K562 (cell line): ENCODE results near the gene C2orf72.

ENCODE experiments used
- CEBPB ChIP-seq: fragments of 450-650 bp; IDR thresholded peaks from 2 replicates; pipeline ENCODE4 v1.6.1; 2016; ENCODE audit warnings: missing genetic modification characterization, missing compliant biosample characterization
- HDAC3 ChIP-seq: fragments of 450-650 bp; IDR thresholded peaks from 2 replicates; pipeline ENCODE4 v1.6.1; 2018; ENCODE audit warnings: borderline replicate concordance, mild to moderate bottlenecking, moderate library complexity; ENCODE audit not compliant: partially characterized antibody
- MAFK ChIP-seq: IDR thresholded peaks from 2 replicates; pipeline ENCODE4 v1.6.1; 2011; ENCODE audit warnings: low read length, improper control_type of control experiment
- NCOR1 ChIP-seq: fragments of 450-650 bp; IDR thresholded peaks from 2 replicates; pipeline ENCODE4 v1.6.1; 2016; ENCODE audit warnings: mild to moderate bottlenecking, moderate library complexity
- POLR2A ChIP-seq: fragments of 450-650 bp; conservative IDR thresholded peaks from 2 replicates; pipeline ENCODE4 v1.6.1; 2016
- POLR2AphosphoS5 ChIP-seq: IDR thresholded peaks from 2 replicates; pipeline ENCODE4 v1.6.1; 2011; ENCODE audit warnings: mild to moderate bottlenecking, low read depth, low read length, moderate library complexity; ENCODE audit not compliant: control insufficient read depth, insufficient read depth
- ZBED1 ChIP-seq: IDR thresholded peaks from 2 replicates; pipeline ENCODE4 v1.6.1; 2014
- TF ChIP-seq, protein P1 (sequence below), 3 experiments: IDR thresholded peaks in 2 of 3; conservative IDR thresholded peaks in 1 of 3; 2 replicates each; pipeline ENCODE4 v1.5.1; 2011 to 2012; ENCODE audit warnings: low read length in 3 of 3, mild to moderate bottlenecking in 3 of 3, control low read depth in 2 of 3, improper control_type of control experiment in 1 of 3, inconsistent platforms in 1 of 3, low read depth in 1 of 3, mixed read lengths in 1 of 3, moderate library complexity in 1 of 3; ENCODE audit not compliant: insufficient read depth in 2 of 3
- TF ChIP-seq, protein P2 (sequence below): sonication (generic); formaldehyde crosslinking; IDR thresholded peaks from 2 replicates; pipeline ENCODE4 v1.8.0; 2023; ENCODE audit warnings: mild to moderate bottlenecking, missing genetic modification reagents
- TF ChIP-seq, protein P3 (sequence below): sonication (generic); formaldehyde crosslinking; IDR thresholded peaks from 2 replicates; pipeline ENCODE4 v1.8.0; 2022; ENCODE audit warnings: mild to moderate bottlenecking, missing genetic modification reagents

DNA sequence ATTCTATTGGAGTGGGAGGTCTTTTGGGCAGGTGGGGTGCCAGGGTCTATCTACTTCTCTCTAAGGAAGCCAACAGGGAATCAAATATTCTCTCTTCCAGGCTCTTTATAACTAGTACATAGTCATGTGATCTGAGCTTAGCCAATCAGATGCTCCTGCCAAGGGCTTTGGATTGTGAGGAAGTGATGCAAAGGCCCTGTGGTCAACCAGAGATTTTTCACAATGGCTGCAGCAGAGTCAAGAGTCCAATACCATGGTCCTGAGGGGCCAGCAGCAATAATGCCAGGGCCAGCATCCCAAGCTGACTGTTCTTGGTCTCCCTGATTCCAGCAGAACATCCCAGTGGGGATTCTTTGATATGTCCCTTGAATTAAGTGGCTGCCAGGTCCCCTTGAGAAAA, 8.4 kb upstream of the C2orf72 start:
- TF ChIP-seq HDAC3 (no peak), NCOR1 (no peak), MAFK (no peak), CEBPB (no peak), POLR2A (no peak), POLR2AphosphoS5 (no peak), ZBED1 (no peak)
- TF ChIP-seq, protein P1, sequence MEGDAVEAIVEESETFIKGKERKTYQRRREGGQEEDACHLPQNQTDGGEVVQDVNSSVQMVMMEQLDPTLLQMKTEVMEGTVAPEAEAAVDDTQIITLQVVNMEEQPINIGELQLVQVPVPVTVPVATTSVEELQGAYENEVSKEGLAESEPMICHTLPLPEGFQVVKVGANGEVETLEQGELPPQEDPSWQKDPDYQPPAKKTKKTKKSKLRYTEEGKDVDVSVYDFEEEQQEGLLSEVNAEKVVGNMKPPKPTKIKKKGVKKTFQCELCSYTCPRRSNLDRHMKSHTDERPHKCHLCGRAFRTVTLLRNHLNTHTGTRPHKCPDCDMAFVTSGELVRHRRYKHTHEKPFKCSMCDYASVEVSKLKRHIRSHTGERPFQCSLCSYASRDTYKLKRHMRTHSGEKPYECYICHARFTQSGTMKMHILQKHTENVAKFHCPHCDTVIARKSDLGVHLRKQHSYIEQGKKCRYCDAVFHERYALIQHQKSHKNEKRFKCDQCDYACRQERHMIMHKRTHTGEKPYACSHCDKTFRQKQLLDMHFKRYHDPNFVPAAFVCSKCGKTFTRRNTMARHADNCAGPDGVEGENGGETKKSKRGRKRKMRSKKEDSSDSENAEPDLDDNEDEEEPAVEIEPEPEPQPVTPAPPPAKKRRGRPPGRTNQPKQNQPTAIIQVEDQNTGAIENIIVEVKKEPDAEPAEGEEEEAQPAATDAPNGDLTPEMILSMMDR (IDR thresholded peaks at IDR 0.05 in 2 of 3, conservative IDR thresholded peaks at IDR 0.05 in 1 of 3; ENCODE audit: insufficient read depth in 2 of 3, low read depth in 1 of 3, low read length in 3 of 3): no peak
- TF ChIP-seq, protein P2, sequence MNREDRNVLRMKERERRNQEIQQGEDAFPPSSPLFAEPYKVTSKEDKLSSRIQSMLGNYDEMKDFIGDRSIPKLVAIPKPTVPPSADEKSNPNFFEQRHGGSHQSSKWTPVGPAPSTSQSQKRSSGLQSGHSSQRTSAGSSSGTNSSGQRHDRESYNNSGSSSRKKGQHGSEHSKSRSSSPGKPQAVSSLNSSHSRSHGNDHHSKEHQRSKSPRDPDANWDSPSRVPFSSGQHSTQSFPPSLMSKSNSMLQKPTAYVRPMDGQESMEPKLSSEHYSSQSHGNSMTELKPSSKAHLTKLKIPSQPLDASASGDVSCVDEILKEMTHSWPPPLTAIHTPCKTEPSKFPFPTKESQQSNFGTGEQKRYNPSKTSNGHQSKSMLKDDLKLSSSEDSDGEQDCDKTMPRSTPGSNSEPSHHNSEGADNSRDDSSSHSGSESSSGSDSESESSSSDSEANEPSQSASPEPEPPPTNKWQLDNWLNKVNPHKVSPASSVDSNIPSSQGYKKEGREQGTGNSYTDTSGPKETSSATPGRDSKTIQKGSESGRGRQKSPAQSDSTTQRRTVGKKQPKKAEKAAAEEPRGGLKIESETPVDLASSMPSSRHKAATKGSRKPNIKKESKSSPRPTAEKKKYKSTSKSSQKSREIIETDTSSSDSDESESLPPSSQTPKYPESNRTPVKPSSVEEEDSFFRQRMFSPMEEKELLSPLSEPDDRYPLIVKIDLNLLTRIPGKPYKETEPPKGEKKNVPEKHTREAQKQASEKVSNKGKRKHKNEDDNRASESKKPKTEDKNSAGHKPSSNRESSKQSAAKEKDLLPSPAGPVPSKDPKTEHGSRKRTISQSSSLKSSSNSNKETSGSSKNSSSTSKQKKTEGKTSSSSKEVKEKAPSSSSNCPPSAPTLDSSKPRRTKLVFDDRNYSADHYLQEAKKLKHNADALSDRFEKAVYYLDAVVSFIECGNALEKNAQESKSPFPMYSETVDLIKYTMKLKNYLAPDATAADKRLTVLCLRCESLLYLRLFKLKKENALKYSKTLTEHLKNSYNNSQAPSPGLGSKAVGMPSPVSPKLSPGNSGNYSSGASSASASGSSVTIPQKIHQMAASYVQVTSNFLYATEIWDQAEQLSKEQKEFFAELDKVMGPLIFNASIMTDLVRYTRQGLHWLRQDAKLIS (CRISPR knock-in tag): no peak
- TF ChIP-seq, protein P3, sequence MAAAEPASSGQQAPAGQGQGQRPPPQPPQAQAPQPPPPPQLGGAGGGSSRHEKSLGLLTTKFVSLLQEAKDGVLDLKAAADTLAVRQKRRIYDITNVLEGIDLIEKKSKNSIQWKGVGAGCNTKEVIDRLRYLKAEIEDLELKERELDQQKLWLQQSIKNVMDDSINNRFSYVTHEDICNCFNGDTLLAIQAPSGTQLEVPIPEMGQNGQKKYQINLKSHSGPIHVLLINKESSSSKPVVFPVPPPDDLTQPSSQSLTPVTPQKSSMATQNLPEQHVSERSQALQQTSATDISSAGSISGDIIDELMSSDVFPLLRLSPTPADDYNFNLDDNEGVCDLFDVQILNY (CRISPR knock-in tag): no peak
